Pulmonary artery endothelial cell (primary cell): ENCODE data around the gene ANAPC10. TPM values are rescaled to one million over a fixed set of nuclear protein-coding genes. Genes with fewer than 3 reads are reported as not detected.
"Not testable (repeated sequence)": the region's sequence is repeated elsewhere in the genome, so short reads cannot be mapped to it uniquely, and the experiment has no call there.

ENCODE experiments used
- DNase-seq: peaks from one replicate; pipeline ENCODE4 v3.0.0-alpha.2; 2011; ENCODE audit warnings: low read depth, low spot score
- total RNA-seq: library from RNA; depleted of rRNA; stranded (reverse); fragments of >200 nt; gene quantifications from 2 replicates; pipeline ENCODE4 v1.2.3, GENCODE V29; 2014

Gene ANAPC10
- 24.6 and 25.5 TPM in 2 replicates for total RNA-seq

GRCh38 chr4:145097821-145098674 is at the start of gene ANAPC10, which contains the start of gene ABCE1:
TSS of gene ANAPC10 (minus strand) at chr4:145098196. CDS start at chr4:145096099, 2,097 bp downstream.
TSS of gene ABCE1 (plus strand) at chr4:145098311. CDS start at chr4:145104413, 6,102 bp downstream.
- peak; percentile 96 for DNase-seq

GRCh38 chr4:145136219-145136618 is 38.2 kb upstream of the ANAPC10 start:
- DNase-seq = not testable (repeated sequence)

- no peak for DNase-seq
These were observed 34.6 kb upstream of the ANAPC10 start for GRCh38 chr4:145132511-145133098.

GRCh38 chr4:145131848-145132247 is 33.9 kb upstream of the ANAPC10 start:
- DNase-seq = no peak

- no peak for DNase-seq
These were observed 32.9 kb upstream of the ANAPC10 start for GRCh38 chr4:145130788-145131399.

GRCh38 chr4:145130130-145130529 is 32.1 kb upstream of the ANAPC10 start:
- DNase-seq = no peak

GRCh38 chr4:145125396-145125795 is 27.4 kb upstream of the ANAPC10 start:
- no peak for DNase-seq

- DNase-seq = no peak
These were observed 10.1 kb upstream of the ANAPC10 start for GRCh38 chr4:145108128-145108527.

GRCh38 chr4:145107126-145107525 is 9.1 kb upstream of the ANAPC10 start:
- DNase-seq = no peak

GRCh38 chr4:145103496-145103895 is 5.5 kb upstream of the ANAPC10 start:
- no peak for DNase-seq

- DNase-seq = no peak
These were observed 4.6 kb upstream of the ANAPC10 start for GRCh38 chr4:145102619-145103018.

- DNase-seq = no peak
These were observed 3.1 kb upstream of the ANAPC10 start for GRCh38 chr4:145101091-145101490.

- no peak for DNase-seq
These were observed 1.7 kb upstream of the ANAPC10 start for GRCh38 chr4:145099653-145100052.

- no peak for DNase-seq
These were observed 660 bp upstream of the ANAPC10 start for GRCh38 chr4:145098675-145099037.

GRCh38 chr4:145097331-145097820 is 620 bp downstream of the ANAPC10 start:
- no peak for DNase-seq

- no peak for DNase-seq
These were observed 4.4 kb downstream of the ANAPC10 start for GRCh38 chr4:145093638-145094037.

- DNase-seq = no peak
These were observed 7.6 kb downstream of the ANAPC10 start for GRCh38 chr4:145090380-145090779.

GRCh38 chr4:145083891-145084605 is 13.9 kb downstream of the ANAPC10 start:
- DNase-seq = no peak

GRCh38 chr4:145081756-145082155 is 16.2 kb downstream of the ANAPC10 start:
- no peak for DNase-seq

GRCh38 chr4:145076469-145076855 is 21.5 kb downstream of the ANAPC10 start:
- no peak for DNase-seq

GRCh38 chr4:145075742-145076468 is 22.1 kb downstream of the ANAPC10 start:
- no peak for DNase-seq
